Sciatic nerve (tissue), 2 donors: ENCODE measurements around the gene ABHD11. TPM values are rescaled to one million over a fixed set of nuclear protein-coding genes. Genes with fewer than 3 reads are reported as not detected.
"Not testable (repeated sequence)": the region's sequence is repeated elsewhere in the genome, so short reads cannot be mapped to it uniquely, and the experiment has no call there.

Experiments used
- ATAC-seq: fragments of 200-7000 bp; cut with Tn5 transposase; one replicate; pipeline ENCODE4 v1.9.1; 2020; ENCODE audit warnings: mild to moderate bottlenecking, moderate library complexity
- DNase-seq: peaks from one replicate; pipeline ENCODE4 v3.0.0-alpha.2; 2020; ENCODE audit warnings: low spot score
- intact Hi-C: fragments of 100-400 bp; cut with DNase I; formaldehyde crosslinking; loops from one replicate; pipeline ENCODE4 v1.14.2; 2022
- total RNA-seq: library from RNA; stranded (reverse); fragmentation: NEBNext Ultra II Directional; extraction: Animal tissue kit (Norgen Biotek cat#: 25700); gene quantifications from one replicate; pipeline ENCODE4 v1.2.1, GENCODE V29; 2021
- donor health status: DM: no; HTN: no; CAD: no.
- donor health status: DM: no; HTN: no; CAD: no.

Gene ABHD11
- 10.7 TPM for total RNA-seq

GRCh38 chr7:73738612-73739386 is at the start of gene ABHD11:
Gene ABHD11 (minus strand): TSS chr7:73738802. CDS start chr7:73738770, 32 bp downstream.
- ATAC-seq = peak; percentile 96
- peak; percentile 100 for DNase-seq
- intact Hi-C loops = loop anchor here (10.0 kb wide), 1 partner anchor 74 kb away; the partner anchor contains the start of gene VPS37D

GRCh38 chr7:73787786-73788048 is 49.1 kb upstream of the ABHD11 start:
- intact Hi-C loops, DNase-seq: not testable (repeated sequence)

GRCh38 chr7:73786588-73786987 is 48.0 kb upstream of the ABHD11 start:
- DNase-seq = peak; percentile 8
- ATAC-seq = no peak

More at GRCh38 chr7:73787786-73788048, 49.1 kb upstream of the ABHD11 start:
- ATAC-seq = not testable (repeated sequence)

GRCh38 chr7:73779517-73779916 is 40.9 kb upstream of the ABHD11 start:
- intact Hi-C loops = no loop called here
- DNase-seq = no peak
- no peak for ATAC-seq

More at GRCh38 chr7:73786588-73786987, 48.0 kb upstream of the ABHD11 start:
- intact Hi-C loops = no loop called here

GRCh38 chr7:73778801-73779389 is 40.3 kb upstream of the ABHD11 start:
- intact Hi-C loops = no loop called here
- DNase-seq = peak; percentile 14
- ATAC-seq = no peak

GRCh38 chr7:73774923-73775322 is 36.3 kb upstream of the ABHD11 start:
- intact Hi-C loops = no loop called here
- DNase-seq (no peak), ATAC-seq (no peak)

GRCh38 chr7:73773700-73774517 is 35.3 kb upstream of the ABHD11 start:
- intact Hi-C loops = no loop called here
- ATAC-seq (no peak), DNase-seq (peak; percentile 32)

- intact Hi-C loops = no loop called here
- peak; percentile 12 for DNase-seq
- no peak for ATAC-seq
Measured at GRCh38 chr7:73770860-73771670, 32.5 kb upstream of the ABHD11 start.

GRCh38 chr7:73770002-73770859 is 31.6 kb upstream of the ABHD11 start, which contains the start of gene CLDN3:
Gene CLDN3 (minus strand): TSS chr7:73770270. CDS start chr7:73770049, 221 bp downstream.
- ATAC-seq (no peak), DNase-seq (peak; percentile 49)
- intact Hi-C loops = no loop called here

- ATAC-seq (no peak), DNase-seq (no peak)
- intact Hi-C loops = no loop called here
Measured at GRCh38 chr7:73769481-73770001, 30.9 kb upstream of the ABHD11 start.

- no peak for DNase-seq
- intact Hi-C loops = no loop called here
- ATAC-seq = no peak
Measured at GRCh38 chr7:73768641-73769480, 30.3 kb upstream of the ABHD11 start.

- ATAC-seq (no peak), DNase-seq (no peak)
- intact Hi-C loops = no loop called here
Measured at GRCh38 chr7:73766556-73767229, 28.1 kb upstream of the ABHD11 start.

- intact Hi-C loops = no loop called here
- DNase-seq (no peak), ATAC-seq (no peak)
Measured at GRCh38 chr7:73762659-73762999, 24.0 kb upstream of the ABHD11 start.

GRCh38 chr7:73761854-73762658 is 23.5 kb upstream of the ABHD11 start:
- DNase-seq (no peak), ATAC-seq (no peak)
- intact Hi-C loops = no loop called here

GRCh38 chr7:73758581-73759138 is 20.1 kb upstream of the ABHD11 start:
- DNase-seq = no peak
- intact Hi-C loops = no loop called here
- no peak for ATAC-seq
